Measurements from ENCODE around the gene MYBPC2. TPM values are rescaled to one million over a fixed set of nuclear protein-coding genes. Genes with fewer than 3 reads are reported as not detected.

Gene MYBPC2
- total RNA-seq, 2 donors from 2014 or later, result 0.05 TPM; not detected in 1

DNA sequence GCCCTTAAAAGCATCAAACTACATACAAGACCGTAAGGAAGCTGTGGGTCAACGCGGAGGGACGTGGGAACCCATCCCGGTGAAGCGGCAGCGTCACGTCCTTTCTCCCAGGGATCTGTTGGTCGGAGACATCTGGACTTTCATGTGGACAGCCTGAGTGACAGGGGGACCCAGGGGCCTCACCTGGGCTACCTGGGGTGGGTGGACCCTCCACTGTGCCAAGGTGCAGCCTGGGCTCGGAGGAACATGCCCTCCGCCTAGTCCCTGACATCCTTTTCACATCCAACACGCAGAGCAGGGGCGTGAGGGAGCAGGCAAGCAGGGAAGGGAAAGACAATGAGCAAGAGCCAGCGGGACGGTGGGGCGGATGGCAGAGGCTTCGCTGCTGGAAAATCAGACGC lies 57.7 kb downstream of the MYBPC2 start:
- intact Hi-C loops (cut with DNase I), result no loop called here
- DNase-seq (ENCODE audit: low spot score), result peak; percentile 80

DNA sequence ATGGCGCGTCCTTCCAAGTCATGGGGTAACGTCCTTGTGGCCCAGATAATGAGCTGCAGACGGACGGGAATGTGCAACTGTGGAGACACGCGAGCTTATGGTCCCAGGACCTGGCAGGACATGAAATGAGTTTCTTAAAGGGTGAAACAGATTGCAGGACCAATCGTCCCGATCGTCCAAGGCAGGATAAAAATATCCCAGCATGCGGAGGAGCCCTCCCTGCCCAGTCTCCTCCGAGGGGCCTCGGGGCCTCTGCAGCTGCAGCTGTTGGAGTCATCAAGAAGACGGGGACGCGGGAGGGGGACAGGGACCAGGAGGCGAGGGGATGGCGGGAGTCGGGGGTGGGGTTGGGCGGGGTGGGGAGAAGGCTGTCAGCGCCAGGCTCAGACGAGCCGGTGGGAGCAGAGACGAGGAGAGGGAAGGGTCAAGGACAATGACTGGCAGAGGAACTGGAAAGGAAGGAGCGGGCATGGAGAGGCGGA lies 58.3 kb downstream of the MYBPC2 start:
- peak; percentile 54 for DNase-seq (ENCODE audit: low spot score)
- intact Hi-C loops (cut with DNase I), result no loop called here

DNA sequence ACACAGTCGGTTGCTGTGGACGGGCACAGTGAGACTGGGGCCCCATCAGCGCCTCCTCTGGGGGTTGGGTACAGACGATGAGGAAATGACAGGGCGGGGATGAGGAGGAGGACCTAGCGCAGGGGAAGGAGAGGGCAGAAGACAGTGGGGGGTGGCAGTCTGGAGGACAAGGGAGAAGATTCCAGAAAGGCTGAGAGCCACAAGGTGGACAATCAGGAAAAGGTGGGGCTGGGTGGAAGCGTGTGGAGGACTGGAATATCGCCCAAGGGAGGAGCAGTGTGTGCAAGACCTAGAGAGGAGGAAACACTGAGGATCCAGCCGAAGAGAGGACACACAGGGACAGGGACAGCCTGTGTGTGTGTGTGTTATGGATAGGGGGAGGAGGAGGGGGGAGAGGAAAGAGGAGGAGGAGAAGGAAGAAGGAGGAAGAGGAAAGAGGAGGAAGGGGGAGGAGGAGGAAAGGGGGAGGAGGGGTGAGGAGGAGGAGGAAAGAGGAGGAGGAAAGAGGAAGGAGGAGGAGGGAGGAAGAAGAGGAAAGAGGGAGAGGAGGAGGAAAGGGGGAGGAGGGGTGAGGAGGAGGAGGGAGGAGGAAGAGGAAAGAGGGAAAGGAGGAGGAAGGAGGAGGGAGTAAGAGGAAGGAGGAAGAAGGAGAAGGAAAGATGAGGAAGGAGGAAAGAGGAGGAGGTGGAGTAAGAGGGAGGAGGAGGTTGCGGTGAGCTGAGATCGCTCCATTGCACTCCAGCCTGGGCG lies 59.8 kb downstream of the MYBPC2 start:
- DNase-seq (ENCODE audit: low spot score), result peak; percentile 73
- intact Hi-C loops (cut with DNase I), result no loop called here

DNA sequence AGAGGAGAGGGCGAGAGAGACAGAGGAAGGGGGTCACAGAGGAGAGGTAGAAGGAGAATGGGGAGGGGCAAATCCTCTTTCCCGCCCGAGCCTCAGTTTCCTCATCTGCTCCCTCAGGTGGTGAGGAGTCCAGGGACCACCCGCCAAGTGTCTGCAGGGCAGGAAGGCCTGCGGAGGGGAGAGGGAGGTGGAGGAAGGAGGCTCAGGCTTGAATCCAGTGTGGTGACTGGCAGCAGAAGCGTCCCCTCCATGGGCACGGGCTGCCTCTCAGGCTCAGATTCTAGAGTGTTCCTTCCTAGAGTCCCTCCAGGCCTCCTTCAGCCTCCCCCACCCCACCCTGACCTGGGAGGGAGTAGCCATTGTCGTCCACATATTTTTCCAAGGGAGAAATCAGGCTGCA lies 60.5 kb downstream of the MYBPC2 start:
- peak; percentile 66 for DNase-seq (ENCODE audit: low spot score)

DNA sequence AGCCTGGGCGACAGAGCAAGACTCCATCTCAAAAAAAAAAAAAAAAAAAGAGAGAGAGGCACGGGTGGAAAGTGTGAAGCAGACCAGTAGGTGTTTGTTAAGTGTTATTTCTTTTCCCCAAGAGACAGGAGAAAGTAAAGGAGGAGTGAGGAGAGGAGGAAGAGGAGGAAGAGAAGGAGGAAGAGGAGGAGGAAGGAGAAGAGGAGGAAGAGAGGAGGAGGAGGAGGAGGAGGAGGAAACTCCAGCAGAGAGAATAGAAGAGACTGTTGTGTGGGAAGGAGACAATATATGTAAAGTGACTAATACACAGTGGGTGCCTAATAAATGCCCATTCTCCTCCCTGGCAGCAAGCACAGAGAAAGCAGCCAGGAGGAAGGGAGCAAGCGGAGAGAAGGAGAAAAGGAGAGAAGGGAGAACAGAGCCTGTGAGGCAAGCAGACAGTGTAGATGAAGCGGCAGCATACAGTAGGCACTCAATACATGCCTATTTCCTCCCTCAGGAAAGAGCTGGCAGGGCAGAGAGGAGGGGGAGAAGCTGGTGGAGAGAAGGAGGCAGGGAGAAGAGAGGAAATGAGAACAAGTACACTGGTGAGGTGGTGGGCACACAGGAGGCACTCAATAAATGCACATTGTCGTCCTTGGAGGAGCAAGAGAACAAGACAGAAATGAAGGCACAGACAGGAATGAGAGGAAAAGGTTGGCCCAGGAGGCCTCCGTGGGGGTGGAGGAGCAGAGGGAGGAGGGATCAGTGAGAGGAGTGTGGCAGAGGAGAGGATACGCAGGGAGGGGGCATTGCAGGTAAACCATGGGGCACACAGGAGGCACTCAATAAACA lies 61.7 kb downstream of the MYBPC2 start:
- DNase-seq (ENCODE audit: low spot score), result no peak

More for the DNA sequence above, 60.5 kb downstream of the MYBPC2 start:
- intact Hi-C loops (cut with DNase I), result no loop called here

DNA sequence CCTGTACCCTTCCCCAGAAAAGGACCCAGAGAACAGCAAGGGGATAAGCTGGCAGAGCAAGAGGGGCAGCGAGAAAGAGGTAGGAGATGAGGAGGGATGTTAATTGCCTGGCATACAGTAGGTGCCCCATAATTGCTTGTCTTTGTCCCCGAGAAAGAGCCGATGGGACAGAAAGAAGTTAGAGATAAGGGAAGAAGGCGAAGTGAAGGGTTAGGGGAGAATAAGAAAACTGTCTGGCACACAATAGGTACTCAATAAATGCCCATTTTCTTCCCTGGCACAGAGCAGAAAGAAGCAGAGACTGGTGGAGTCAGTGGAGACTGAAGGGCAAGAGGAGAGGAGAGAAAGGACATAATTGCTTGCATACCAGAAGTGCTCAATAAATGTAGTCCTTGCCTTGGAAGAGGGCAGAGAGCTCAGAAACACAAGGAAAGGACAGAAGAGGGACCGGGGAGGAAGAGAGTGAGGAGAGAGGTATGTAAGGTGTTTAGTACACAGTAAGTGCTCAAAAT lies 62.4 kb downstream of the MYBPC2 start:
- intact Hi-C loops (cut with DNase I), result no loop called here
- no peak for DNase-seq (ENCODE audit: low spot score)

More for the DNA sequence above, 61.7 kb downstream of the MYBPC2 start:
- intact Hi-C loops (cut with DNase I), result no loop called here

DNA sequence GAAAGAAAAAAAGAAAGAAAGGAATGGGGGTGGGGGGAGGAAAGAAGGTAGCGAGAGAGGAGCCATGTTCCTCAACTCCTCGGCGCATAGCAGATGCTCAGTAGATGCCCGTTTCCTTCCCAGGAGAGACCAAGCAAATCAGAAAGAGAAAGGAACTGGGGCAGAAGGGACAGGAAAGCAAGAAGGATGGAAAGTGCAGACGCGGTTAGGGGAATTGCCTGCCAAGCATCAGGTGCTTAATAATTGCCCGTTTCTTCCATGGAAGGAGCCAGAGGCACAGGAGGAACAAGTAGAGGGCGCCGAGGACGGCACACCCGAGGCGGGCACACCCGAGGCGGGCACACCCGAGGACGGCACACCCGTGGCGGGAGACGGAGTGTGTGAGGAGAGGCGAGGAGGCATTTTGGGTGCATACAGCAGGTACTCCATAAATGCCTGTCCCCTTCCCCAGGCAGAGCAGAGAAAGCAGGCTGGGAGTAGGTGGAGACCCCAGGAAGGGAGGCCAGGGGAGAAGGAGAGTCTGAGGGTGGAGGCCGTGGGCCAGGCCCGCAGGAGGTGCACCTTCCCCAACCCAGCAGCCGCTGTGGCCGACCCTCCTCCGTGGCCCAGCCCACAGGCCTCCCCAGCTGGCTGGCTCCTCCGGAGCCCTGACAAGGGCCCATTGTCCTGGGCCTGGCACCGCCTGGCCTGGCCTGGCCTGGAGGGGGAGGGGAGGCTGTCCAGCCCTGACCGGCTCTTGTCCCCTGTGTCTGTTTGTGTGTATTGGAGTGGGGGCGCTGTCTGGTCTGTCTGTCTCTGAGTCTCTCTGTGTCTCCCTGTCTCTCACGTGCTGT lies 63.7 kb downstream of the MYBPC2 start:
- intact Hi-C loops (cut with DNase I), result no loop called here
- peak; percentile 53 for DNase-seq (ENCODE audit: low spot score)

DNA sequence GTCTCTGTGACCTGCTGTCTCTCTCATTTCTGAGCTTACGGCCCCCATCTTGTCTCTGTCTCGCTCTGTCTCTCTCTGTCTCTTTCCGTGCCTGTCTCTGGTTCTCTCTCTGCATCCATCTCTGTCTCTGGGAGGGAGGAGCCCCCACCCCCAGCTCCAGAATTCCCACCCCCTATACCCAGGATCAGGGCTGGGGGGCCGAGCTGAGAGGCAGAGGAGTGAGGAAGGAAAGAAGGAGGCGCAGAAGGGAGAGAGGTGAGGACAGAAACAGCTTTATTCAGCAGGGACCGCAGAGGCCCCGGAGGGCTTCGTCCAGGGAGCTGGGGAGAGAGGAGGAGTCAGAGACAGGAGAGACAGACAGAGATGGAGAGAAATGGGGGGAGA lies 64.3 kb downstream of the MYBPC2 start:
- intact Hi-C loops (cut with DNase I), result no loop called here
- DNase-seq (ENCODE audit: low spot score), result peak; percentile 56

DNA sequence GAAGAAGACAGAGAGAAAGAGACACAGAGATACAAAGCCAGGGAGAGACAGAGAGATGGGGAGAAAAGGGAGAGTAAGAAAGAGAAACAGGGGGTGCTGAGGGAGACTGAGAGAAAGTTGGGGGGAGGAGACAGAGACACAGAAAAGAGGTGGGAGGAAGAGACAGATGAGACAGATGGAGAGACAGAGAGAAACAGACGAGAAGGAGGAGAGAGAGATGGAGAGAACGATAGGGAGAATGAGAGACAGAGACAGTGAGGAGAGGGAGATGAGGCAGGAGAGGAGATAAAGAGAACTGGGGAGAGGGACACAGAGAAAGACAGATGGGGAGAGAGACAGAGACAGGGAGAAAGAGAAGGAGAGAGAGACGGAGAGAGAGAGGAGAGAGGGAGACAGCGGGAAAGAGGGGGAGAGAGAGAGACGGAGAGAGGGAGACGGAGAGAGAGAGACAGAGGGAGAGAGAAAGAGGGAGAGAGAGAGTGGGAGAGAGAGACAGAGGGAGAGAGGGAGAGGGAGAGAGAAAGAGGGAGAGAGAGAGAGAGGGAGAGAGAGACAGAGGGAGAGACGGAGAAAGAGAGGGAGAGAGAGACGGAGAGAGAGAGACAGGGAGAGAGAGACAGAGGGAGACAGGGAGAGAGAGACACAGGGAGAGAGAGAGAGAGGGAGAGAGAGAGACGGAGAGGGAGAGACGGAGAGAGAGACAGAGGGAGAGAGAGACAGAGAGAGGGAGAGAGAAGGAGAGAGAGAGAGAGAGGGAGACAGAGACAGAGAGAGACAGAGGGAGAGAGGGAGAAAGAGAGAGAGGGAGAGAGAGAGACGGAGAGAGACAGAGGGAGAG lies 65.7 kb downstream of the MYBPC2 start:
- no peak for DNase-seq (ENCODE audit: low spot score)
- intact Hi-C loops (cut with DNase I), result no loop called here

DNA sequence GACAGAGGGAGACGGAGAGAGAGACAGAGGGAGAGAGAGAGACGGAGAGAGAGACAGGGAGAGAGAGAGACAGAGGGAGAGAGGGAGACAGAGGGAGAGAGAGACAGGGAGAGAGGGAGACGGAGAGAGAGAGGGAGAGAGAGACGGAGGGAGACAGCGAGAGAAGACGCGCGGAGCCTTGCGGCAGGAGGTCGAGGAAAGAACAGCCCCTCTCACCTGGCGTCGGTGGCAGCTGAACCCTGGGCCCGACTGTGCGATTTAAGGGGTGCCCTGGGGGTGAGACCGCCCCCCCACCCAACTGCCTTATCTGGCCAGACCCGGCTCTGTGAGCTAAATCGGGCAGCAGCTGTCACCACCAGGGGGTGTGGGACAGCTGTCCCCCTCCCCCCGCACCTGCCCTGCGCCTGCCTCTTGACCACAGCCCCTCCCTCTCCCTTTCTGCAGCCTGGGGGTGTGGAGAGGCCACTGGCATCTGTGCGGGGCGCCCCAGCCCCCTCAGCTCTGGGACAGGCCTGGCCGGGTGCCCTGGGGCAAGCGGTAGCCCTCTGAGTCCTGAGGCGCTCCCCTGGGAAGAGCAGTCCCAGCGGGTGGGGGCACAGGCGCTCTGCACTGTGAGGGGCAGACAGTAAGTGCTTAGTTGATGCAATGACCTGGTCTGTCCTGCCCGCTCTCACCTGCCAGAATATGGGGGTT lies 67.5 kb downstream of the MYBPC2 start:
- DNase-seq (ENCODE audit: low spot score), result peak; percentile 73
- intact Hi-C loops (cut with DNase I), result no loop called here

DNA sequence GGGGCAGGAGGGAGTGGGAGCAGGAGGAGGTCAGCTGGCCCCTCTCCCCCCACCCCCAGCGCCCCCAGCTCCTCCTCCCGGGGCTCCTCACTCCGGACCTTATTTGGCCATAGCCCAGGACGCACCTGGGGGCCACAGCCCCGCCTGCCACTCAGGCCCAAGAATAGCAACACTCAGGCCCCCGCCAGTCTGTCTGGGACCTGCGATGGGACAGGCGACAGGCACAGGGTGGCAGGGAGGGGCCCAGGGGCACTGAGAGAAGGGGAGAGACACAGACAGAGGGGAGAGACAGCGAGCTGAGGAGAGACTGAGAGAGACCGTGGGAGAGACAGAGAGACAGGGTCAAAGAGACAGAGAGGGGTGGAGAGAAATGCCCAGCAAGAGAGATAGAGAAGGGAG lies 68.1 kb downstream of the MYBPC2 start:
- DNase-seq (ENCODE audit: low spot score), result peak; percentile 80
- intact Hi-C loops (cut with DNase I), result no loop called here

DNA sequence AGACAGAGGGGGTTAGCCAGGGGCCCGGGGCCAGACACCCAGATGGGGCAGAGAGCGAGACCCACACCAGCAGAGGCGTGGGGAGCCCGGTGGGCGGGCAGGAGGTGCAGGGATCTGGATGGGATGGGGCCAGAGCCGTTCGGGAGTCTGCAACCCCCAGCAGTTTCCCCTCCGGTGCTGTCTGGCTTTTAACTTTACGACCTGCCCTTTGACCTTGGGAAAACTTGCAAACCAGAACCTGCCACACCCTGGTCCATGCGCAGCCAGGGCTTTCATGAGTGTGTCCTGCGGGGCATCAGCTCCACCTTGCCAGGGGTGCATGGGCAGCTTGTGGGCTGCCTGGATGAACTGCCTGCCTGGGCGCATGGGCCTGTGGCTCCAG lies 68.5 kb downstream of the MYBPC2 start:
- intact Hi-C loops (cut with DNase I), result no loop called here
- peak; percentile 58 for DNase-seq (ENCODE audit: low spot score)

DNA sequence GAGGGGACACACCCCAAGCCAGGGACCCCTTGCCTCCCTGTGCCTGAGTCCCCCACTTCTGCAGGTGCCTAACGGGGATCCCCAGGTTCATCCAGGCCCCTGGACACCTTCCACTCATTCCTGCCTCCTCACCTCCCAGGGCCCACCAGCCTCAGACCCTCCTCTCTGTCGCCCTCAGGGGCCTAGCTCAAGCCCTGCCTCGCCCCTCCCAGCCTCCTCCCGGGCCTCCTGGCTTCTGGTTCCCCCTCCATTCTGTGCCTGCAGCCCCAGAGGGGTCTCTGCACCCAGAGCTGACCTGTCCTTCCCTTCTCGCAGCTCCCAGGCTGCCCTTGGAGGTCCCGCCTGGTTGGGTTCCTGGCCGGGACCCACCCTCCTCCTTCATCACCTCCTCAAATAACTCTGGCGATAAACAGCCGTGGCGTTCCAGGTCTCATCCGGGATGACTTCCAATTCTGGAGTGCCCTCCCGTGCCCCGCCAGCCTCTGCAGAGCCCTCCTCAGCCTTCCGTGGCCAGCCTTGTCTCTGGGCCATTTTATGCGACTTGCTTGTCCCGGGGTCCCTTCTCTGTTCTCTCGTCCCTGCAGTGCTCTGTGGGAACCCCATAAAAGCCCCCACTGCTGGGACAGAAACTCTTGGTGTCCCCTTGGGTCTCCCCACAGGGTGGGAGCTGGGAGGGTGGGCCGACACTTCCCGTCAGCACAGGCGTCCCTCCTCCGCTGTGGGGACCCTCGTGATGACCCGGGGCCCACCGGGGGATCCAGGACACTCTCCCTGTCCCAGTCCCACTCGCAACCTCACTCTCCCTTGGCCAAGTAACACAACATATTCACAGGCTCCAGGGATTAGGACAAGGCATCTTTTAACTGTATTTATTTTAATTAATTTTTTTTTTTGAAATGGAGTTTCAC lies 69.1 kb downstream of the MYBPC2 start:
- intact Hi-C loops (cut with DNase I), result no loop called here
- DNase-seq (ENCODE audit: low spot score), result peak; percentile 73

DNA sequence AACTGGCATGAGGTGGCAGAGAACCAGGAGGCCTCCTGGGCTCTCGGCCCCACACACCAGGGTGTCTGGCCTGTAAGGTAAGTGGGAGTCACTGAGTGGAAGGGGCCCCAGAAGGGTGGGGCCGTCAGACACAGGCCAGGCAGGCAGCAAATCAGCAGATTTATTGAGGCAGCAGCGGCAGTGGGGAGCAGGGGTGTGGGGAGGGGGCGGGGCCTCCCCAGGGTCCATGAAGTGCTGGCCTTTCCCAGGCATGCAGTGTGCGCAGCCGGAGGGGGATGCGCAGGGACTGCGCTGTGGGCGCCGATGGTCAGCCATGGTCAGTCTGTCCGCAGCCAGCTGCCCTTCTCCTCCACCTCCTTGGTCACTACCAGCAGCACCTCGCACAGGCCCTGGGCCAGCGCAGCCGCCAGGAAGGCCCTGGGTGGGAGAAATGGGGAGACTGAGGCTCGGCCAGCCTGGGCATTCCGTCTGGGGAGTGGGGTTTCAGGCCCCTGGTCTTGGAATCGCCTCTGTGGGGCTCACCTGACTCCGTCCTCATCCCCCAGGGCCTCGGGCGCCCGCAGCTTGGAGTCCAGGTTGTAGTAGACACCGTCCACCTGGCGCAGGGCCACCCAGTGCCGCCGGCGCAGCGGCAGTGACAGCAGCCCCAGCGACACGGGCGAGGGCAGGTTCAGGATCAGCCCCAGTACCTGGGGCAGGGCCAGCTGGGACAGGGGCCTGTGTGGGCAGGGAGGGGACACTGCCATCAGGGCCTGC lies 73.3 kb downstream of the MYBPC2 start:
- intact Hi-C loops (cut with DNase I), result no loop called here
- peak; percentile 72 for DNase-seq (ENCODE audit: low spot score)

DNA sequence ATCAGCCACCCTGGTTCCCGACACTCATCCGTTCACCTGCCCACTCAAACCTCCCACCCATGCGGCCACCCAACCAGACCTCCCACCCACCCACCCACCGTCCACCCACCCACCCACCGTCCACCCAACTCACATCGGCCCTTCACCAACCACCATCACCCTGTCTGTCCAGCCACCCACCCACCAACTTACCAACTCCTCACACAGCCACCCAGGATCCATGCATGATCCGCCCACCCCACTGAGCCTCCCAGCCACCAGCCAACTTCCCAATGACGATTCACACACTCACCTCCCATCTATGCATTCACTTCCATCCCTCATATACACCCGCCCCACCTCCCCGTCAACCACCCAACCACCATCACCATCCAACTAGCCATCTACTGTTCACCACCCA lies 74.0 kb downstream of the MYBPC2 start:
- DNase-seq (ENCODE audit: low spot score), result peak; percentile 37
- intact Hi-C loops (cut with DNase I), result no loop called here

DNA sequence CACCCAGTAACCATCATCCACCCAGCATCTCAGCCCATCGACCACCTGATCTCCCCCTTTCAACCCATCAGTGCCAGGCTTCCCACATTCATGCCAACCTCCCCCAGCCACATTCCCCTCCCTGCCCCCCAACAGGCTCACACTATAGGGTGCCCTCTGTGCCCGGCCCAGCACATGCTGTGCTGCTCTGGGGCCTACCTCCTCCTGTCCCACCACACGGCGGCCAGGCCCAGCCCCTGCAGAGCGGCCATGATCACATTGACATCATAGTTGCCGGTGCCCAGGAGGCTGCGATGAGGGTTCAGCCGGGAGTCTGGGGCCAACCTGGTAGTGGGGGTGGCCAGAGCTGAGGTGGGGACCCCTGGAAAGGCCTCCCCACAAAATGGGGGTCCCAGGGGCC lies 74.7 kb downstream of the MYBPC2 start:
- DNase-seq (ENCODE audit: low spot score), result no peak
- intact Hi-C loops (cut with DNase I), result no loop called here

All from posterior vena cava (tissue), 2 donors.